Mammary epithelial cell (primary cell): Measurements from ENCODE around the gene WFDC1.

ENCODE experiments used
- CTCF ChIP-seq, 2 donors: IDR thresholded peaks in 1 of 2; conservative IDR thresholded peaks in 1 of 2; 2 replicates each; pipeline ENCODE4 v1.5.1; 2011 to 2012; ENCODE audit warnings: inconsistent platforms in 2 of 2, low read length in 2 of 2, mild to moderate bottlenecking in 2 of 2, control low read depth in 1 of 2, low read depth in 1 of 2; ENCODE audit not compliant: insufficient read depth in 1 of 2; ENCODE audit errors: extremely low read depth in 1 of 2
- EZH2 ChIP-seq: IDR thresholded peaks from 2 replicates; pipeline ENCODE4 v1.6.1; 2012; ENCODE audit warnings: low read length, inconsistent platforms, borderline replicate concordance

DNA sequence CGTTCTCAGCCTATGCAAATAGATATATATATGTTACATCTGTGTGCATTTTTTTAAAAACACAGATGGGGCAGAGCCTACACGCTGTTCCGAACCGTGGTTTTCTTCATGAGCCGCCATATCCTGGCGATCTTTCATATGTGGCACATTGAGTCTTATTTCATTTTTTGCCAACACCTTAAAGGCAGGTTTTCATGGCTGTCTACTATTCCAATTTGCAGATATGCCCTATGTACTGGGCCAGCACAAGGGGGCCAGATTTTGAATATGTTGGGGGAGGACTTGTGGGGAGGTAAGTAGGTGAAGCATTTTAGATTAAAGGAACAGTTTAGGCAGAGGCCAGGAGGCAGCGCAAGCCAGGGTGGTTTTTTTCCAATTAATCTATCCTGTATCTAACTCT, 16.0 kb downstream of the WFDC1 start:
- TF ChIP-seq CTCF (conservative IDR thresholded peaks at IDR 0.05 in 1 of 2, IDR thresholded peaks at IDR 0.05 in 1 of 2; ENCODE audit: extremely low read depth in 1 of 2, insufficient read depth in 1 of 2, low read depth in 1 of 2, low read length in 2 of 2) (no peak), EZH2 (no peak)
